HCT116 (cell line): ENCODE results near the gene BARD1. TPM values are rescaled to one million over a fixed set of nuclear protein-coding genes. Genes with fewer than 3 reads are reported as not detected.
A peak's percentile ranks its signal among the peaks of the same experiment; 100 is the strongest.
"Not testable (repeated sequence)": the region's sequence is repeated elsewhere in the genome, so short reads cannot be mapped to it uniquely, and the experiment has no call there.

ENCODE experiments used
- ATAC-seq: fragments of 200-7000 bp; cut with Tn5 transposase; 2 replicates; pipeline ENCODE4 v1.9.1; 2020; ENCODE audit warnings: mild to moderate bottlenecking, moderate library complexity
- BruUV-seq: library from RNA; stranded (reverse); fragments of 400-500 nt; replicated peaks from 2 replicates; lab custom pipeline; 2021; lab: Mats Ljungman, UMichigan
- CTCF ChIA-PET: fragments of 300-600 bp; sonication (Branson Sonifier 250); formaldehyde crosslinking; loops from one replicate; lab custom pipeline; 2021; ENCODE audit warnings: antibody characterized with exemption; lab: Charles Lee
- POLR2A ChIA-PET: fragments of 300-600, 350-600 bp; sonication (Branson Sonifier 250); formaldehyde crosslinking; loops from one replicate; lab custom pipeline; 2021; ENCODE audit warnings: antibody characterized with exemption; lab: Charles Lee
- RAD21 ChIA-PET, 2 experiments: fragments of 300-600 bp; sonication (Branson Sonifier 250); formaldehyde crosslinking; loops; one replicate each; lab custom pipeline; 2023; ENCODE audit warnings: low total read pairs in 2 of 2; ENCODE audit not compliant: uncharacterized antibody in 2 of 2, unreplicated experiment in 2 of 2, low non-redundant PET in 1 of 2; lab: Charles Lee
- DNase-seq: peaks from one replicate; pipeline ENCODE4 v3.0.0-alpha.2; 2010; ENCODE audit warnings: low read depth, low spot score
- H2AFZ ChIP-seq: fragments of 200-600 bp; shearing (Covaris generic), sonication (generic); 2 replicates; pipeline ENCODE4 v1.6.1; 2017; ENCODE audit warnings: low read depth, mixed run types, mixed read lengths, antibody characterized with exemption, low read length; ENCODE audit not compliant: poor library complexity, severe bottlenecking
- H3K27ac ChIP-seq: 2 replicates; pipeline ENCODE4 v1.5.1; 2012; ENCODE audit warnings: low read depth, low read length
- H3K27me3 ChIP-seq: fragments of 200-600 bp; sonication (generic); 2 replicates; pipeline ENCODE4 v1.6.1; 2016; ENCODE audit warnings: mixed run types, low read length, mixed read lengths; ENCODE audit not compliant: insufficient read depth
- H3K36me3 ChIP-seq, 2 experiments: fragments of 200-500 bp in 1 of 2; fragments of 200-600 bp in 1 of 2; sonication (Bioruptor generic) in 1 of 2; sonication (generic) in 1 of 2; 2 replicates each; pipeline versions ENCODE4 v1.5.1 to v1.6.1; 2014 to 2016; ENCODE audit warnings: low read length in 2 of 2, inconsistent platforms in 1 of 2, mixed read lengths in 1 of 2, mixed run types in 1 of 2; ENCODE audit not compliant: insufficient read depth in 2 of 2, control insufficient read depth in 1 of 2
- H3K4me1 ChIP-seq, 2 experiments: fragments of 200-600 bp in 1 of 2; sonication (generic) in 1 of 2; 2 replicates each; pipeline versions ENCODE4 v1.5.1 to v1.6.1; 2012 to 2017; ENCODE audit warnings: low read length in 2 of 2, inconsistent platforms in 1 of 2, mild to moderate bottlenecking in 1 of 2, mixed read lengths in 1 of 2, mixed run types in 1 of 2, moderate library complexity in 1 of 2; ENCODE audit not compliant: insufficient read depth in 2 of 2, control insufficient read depth in 1 of 2
- H3K4me2 ChIP-seq: fragments of 200-600 bp; sonication (generic); 2 replicates; pipeline ENCODE4 v1.6.1; 2017; ENCODE audit warnings: mixed run types, low read length, mixed read lengths
- H3K4me3 ChIP-seq, 2 experiments: fragments of 200-600 bp in 1 of 2; sonication (generic) in 1 of 2; replicated peaks in 1 of 2; 2 replicates each; pipeline ENCODE4 v1.5.1; 2011 to 2016; ENCODE audit warnings: low read length in 2 of 2, control low read depth in 1 of 2, low read depth in 1 of 2, mild to moderate bottlenecking in 1 of 2, mixed read lengths in 1 of 2, mixed run types in 1 of 2
- H3K79me2 ChIP-seq: fragments of 200-600 bp; sonication (generic); 2 replicates; pipeline ENCODE4 v1.6.1; 2017; ENCODE audit warnings: mild to moderate bottlenecking, mixed run types, low read length, moderate library complexity, mixed read lengths; ENCODE audit not compliant: insufficient read depth
- H3K9ac ChIP-seq: fragments of 200-600 bp; sonication (generic); 2 replicates; pipeline ENCODE4 v1.6.1; 2016; ENCODE audit warnings: low read length, mixed read lengths
- H3K9me2 ChIP-seq: fragments of 200-600 bp; sonication (generic), shearing (Covaris generic); 2 replicates; pipeline ENCODE4 v1.6.1; 2017; ENCODE audit warnings: mixed run types, mild to moderate bottlenecking, moderate library complexity; ENCODE audit not compliant: insufficient read depth
- H3K9me3 ChIP-seq, 2 experiments: fragments of 200-500 bp in 1 of 2; fragments of 200-600 bp in 1 of 2; sonication (Bioruptor generic) in 1 of 2; sonication (generic) in 1 of 2; 2 replicates each; pipeline ENCODE4 v1.6.1; 2014 to 2017; ENCODE audit warnings: low read length in 2 of 2, mixed read lengths in 2 of 2, inconsistent platforms in 1 of 2, low read depth in 1 of 2, mild to moderate bottlenecking in 1 of 2, mixed run types in 1 of 2, moderate library complexity in 1 of 2; ENCODE audit not compliant: control insufficient read depth in 1 of 2, insufficient read depth in 1 of 2
- H4K20me1 ChIP-seq: fragments of 200-600 bp; sonication (generic), shearing (Covaris generic); 2 replicates; pipeline ENCODE4 v1.6.1; 2017; ENCODE audit warnings: mixed run types, mild to moderate bottlenecking, moderate library complexity; ENCODE audit not compliant: insufficient read depth
- EGR1 ChIP-seq: IDR thresholded peaks from 2 replicates; pipeline ENCODE4 v1.6.1; 2012; ENCODE audit warnings: low read depth
- MAX ChIP-seq: IDR thresholded peaks from 2 replicates; pipeline ENCODE4 v1.6.1; 2012
- POLR2AphosphoS5 ChIP-seq: IDR thresholded peaks from 2 replicates; pipeline ENCODE4 v1.6.1; 2011; ENCODE audit warnings: mild to moderate bottlenecking, low read depth, low read length, moderate library complexity
- SP1 ChIP-seq: IDR thresholded peaks from 2 replicates; pipeline ENCODE4 v1.6.1; 2012; ENCODE audit warnings: low read depth
- SRF ChIP-seq: IDR thresholded peaks from 2 replicates; pipeline ENCODE4 v1.6.1; 2012; ENCODE audit warnings: low read depth
- YY1 ChIP-seq: IDR thresholded peaks from 2 replicates; pipeline ENCODE4 v1.6.1; 2011; ENCODE audit warnings: low read length, low read depth, moderate library complexity, mild to moderate bottlenecking; ENCODE audit not compliant: insufficient replicate concordance; ENCODE audit errors: extremely low read depth
- intact Hi-C: fragments of 100-400 bp; cut with micrococcal nuclease; formaldehyde crosslinking; loops from 2 replicates; pipeline ENCODE4 v1.10.0; 2022
- total RNA-seq: library from RNA; stranded (reverse); gene quantifications from one replicate; pipeline ENCODE4 v1.2.1, GENCODE V29; 2021; ENCODE audit not compliant: unreplicated experiment

Gene BARD1
- total RNA-seq, 1 experiment from 2014 or later = 19.3 TPM

GRCh38 chr2:214695789-214696188, 113.7 kb downstream of the BARD1 start:
- H3K36me3 ChIP-seq = no peaks in the 10 kb centered on the region
- ChIA-PET POLR2A (no interaction called here), CTCF (no interaction called here), RAD21 (no interaction called here)
- H3K4me2 ChIP-seq = no peak overlapping the region
- H3K9ac ChIP-seq = no peak overlapping the region
- H2AFZ ChIP-seq = no peak overlapping the region
- intact Hi-C loops = no loop called here
- no TSS peak for BruUV-seq
- no peaks in the 10 kb centered on the region for H4K20me1 ChIP-seq
- DNase-seq (no peak), ATAC-seq (no peak)
- no peaks in the 10 kb centered on the region for H3K4me1 ChIP-seq
- no peak overlapping the region for H3K27ac ChIP-seq
- no peaks in the 10 kb centered on the region for H3K27me3 ChIP-seq
- H3K9me3 ChIP-seq = no peaks in the 10 kb centered on the region
- H3K9me2 ChIP-seq = no peaks in the 10 kb centered on the region
- H3K4me3 ChIP-seq = no peak overlapping the region
- TF ChIP-seq POLR2AphosphoS5 (no peak), YY1 (no peak), SRF (no peak), EGR1 (no peak), MAX (no peak), SP1 (no peak)
- H3K79me2 ChIP-seq = no peaks in the 10 kb centered on the region

- H3K9me2 ChIP-seq, H3K9ac ChIP-seq, H3K27ac ChIP-seq, H3K36me3 ChIP-seq, H4K20me1 ChIP-seq, CTCF ChIA-PET, BruUV-seq, H3K9me3 ChIP-seq, POLR2A ChIA-PET, intact Hi-C loops, RAD21 ChIA-PET, H3K79me2 ChIP-seq, H3K4me1 ChIP-seq, H3K27me3 ChIP-seq, DNase-seq: not testable (repeated sequence)
- peak overlapping the region; percentile 95 for H2AFZ ChIP-seq
- peak overlapping the region; percentile 74 for H3K4me2 ChIP-seq
- peak; percentile 49; the same call in 1 of the 2 replicates for ATAC-seq
- peak overlapping the region; percentile 39 to 47 for H3K4me3 ChIP-seq
Measured at GRCh38 chr2:214683557-214683956, 125.9 kb downstream of the BARD1 start.
